ENCODE results near the gene CHI3L2.

DNA sequence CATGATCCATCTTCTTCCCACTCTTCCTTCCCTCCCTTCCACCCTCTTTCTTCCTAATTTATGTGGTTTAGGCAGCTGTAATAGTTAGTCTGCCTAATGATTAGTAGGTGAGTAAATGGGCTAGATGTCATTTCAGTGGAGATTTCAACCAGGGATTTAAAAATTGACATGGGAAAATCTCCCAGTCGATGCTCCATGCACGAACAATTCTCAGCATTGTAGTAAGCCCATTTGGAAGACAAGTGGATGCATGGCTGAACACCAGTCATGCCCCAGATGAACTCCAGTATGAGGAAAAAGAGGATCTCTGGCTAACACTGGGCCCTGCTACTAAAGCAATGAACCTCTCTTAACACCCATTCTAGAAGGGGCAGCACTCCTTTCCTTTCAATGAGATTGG is 25.3 kb downstream of the CHI3L2 start:
- TF ChIP-seq, protein P1, sequence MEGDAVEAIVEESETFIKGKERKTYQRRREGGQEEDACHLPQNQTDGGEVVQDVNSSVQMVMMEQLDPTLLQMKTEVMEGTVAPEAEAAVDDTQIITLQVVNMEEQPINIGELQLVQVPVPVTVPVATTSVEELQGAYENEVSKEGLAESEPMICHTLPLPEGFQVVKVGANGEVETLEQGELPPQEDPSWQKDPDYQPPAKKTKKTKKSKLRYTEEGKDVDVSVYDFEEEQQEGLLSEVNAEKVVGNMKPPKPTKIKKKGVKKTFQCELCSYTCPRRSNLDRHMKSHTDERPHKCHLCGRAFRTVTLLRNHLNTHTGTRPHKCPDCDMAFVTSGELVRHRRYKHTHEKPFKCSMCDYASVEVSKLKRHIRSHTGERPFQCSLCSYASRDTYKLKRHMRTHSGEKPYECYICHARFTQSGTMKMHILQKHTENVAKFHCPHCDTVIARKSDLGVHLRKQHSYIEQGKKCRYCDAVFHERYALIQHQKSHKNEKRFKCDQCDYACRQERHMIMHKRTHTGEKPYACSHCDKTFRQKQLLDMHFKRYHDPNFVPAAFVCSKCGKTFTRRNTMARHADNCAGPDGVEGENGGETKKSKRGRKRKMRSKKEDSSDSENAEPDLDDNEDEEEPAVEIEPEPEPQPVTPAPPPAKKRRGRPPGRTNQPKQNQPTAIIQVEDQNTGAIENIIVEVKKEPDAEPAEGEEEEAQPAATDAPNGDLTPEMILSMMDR (IDR thresholded peaks at IDR 0.05): no peak
- TF ChIP-seq POLR2AphosphoS5 (IDR thresholded peaks at IDR 0.05): no peak

Data from upper lobe of left lung (tissue), 4 donors.